Measurements from ENCODE around the gene AGBL1.
"Not testable (repeated sequence)": the region's sequence is repeated elsewhere in the genome, so short reads cannot be mapped to it uniquely, and the experiment has no call there.

Gene AGBL1

DNA sequence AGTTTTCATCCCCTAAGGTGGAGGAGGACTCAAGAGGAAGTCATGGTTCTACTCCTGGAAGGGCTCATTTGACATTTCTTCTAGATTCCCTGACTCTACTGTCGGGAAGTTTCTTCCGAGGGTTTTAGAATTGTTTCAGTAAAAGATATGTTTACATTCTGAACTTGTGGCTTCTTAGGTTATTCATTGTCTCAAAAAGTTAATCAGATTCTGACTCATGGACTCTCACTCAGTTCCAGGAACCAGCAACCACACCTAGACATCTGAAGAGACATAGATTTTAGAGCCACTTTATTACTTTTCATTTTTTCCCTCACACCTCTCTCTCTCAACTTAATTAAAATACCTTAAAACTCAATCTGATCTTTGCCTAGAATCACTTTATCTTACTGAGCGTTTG, 862.6 kb downstream of the AGBL1 start:
- no peak for DNase-seq (ENCODE audit: low spot score)

GRCh38 chr15:86948719-86949118, 869.0 kb downstream of the AGBL1 start:
- DNase-seq (ENCODE audit: low spot score) = no peak

GRCh38 chr15:86959254-86959653, 879.6 kb downstream of the AGBL1 start:
- no peak for DNase-seq (ENCODE audit: low spot score)

DNA sequence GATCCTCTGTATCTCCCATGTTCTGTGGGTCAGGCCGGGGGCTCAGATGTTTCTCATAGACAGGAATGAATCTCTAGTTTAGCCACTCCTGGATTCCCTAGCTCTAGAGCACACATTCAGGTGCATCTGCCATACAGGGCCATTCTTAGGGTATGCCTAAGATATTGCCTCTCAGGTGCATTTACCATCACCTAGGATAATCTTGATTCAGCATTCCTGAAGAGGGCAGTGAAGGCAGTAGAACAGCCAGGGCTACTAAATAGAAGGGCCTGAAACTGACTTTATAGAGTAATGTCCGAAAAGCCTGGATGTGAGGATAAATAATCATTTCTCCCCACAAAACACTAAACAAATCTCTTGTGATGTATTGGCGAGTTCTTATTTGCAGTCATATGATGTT, 882.0 kb downstream of the AGBL1 start:
- no peak for DNase-seq (ENCODE audit: low spot score)

DNA sequence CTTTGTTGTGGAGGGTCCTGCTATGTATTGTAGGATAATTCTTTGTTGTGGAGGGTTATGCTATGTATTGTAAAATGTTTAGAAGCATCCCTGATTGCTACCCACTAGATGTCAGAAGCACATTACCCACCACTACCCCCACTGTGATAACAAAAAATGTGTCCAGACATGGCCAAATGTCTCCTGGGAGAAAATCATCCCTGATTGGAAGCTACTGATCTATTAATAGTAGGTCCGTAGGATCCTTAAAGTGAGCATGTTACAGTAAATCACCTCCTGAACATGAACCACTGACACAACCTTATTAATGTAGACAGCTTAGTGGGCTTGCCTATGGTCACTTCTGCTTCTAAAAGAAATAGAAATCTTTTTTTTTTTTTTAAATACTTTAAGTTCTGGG, 884.6 kb downstream of the AGBL1 start:
- no peak for DNase-seq (ENCODE audit: low spot score)

- DNase-seq (ENCODE audit: low spot score) = no peak
Measured at GRCh38 chr15:86968244-86968643, 888.6 kb downstream of the AGBL1 start.

- DNase-seq (ENCODE audit: low spot score) = no peak
Measured at GRCh38 chr15:86969364-86969763, 889.7 kb downstream of the AGBL1 start.

DNA sequence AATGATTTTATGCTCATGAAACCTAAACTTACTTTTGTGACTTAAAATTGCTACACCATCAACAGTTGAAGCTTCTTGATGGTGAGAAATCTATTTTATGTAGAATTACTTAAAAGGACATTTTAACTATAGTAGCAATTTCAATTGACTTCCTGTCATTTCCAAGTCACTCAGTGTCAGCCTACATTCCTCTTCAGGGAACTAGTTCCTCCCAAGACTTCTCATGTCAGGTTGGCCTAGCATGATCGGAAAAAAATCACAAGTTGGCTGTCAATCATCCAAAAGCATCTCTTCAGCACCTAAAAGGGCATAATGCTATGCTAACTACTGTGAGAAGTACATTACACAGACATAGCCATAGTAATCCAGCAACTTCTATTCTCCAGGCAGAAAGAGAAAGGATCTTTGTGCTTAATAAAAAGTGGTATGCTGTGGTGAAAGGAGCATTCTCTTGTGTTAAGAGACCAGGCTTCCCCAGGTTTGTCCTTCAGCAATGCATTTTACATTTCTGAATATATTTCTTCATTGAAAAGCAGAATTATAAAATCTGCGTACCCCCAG, 893.7 kb downstream of the AGBL1 start:
- DNase-seq (ENCODE audit: low spot score) = no peak

GRCh38 chr15:86988033-86988432, 908.4 kb downstream of the AGBL1 start:
- no peak for DNase-seq (ENCODE audit: low spot score)

GRCh38 chr15:87021751-87022150, 942.1 kb downstream of the AGBL1 start:
- DNase-seq (ENCODE audit: low spot score) = no peak

DNA sequence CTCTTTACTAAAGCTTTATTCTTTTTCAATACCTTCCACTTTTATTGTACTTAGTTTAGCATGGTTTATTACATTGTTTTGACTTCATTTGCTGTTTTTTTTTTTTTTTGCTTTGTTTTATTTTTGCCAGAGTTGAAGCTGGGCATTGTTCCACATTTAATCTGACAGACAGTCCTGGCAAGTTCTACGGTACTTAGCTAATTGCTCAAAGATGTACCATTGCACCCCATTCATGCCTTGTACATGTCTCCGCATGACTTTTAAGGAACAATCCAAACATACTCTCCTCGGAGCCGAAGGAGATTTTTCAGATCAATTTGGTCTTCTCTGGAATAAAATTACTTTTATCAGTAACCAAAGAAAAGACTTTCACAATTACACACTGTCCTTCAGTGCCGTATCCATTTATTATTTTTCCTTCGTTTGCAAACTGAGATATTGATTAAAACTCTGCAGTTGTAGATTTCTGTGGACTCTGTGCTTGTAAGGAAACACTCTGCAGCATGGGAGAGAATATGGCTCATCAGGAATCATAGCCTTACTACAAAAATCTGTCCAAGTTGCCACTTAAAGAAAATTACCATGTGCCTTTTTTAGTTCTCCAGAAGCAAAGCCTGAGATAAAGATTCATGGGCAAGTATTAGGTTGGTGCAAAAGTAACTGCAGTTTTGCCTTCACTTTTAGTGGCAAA, 952.0 kb downstream of the AGBL1 start:
- DNase-seq (ENCODE audit: low spot score) = no peak

GRCh38 chr15:87032295-87032694, 952.6 kb downstream of the AGBL1 start:
- DNase-seq (ENCODE audit: low spot score) = no peak

- DNase-seq (ENCODE audit: low spot score) = peak; percentile 2
Measured at GRCh38 chr15:87033056-87033455, 953.4 kb downstream of the AGBL1 start.

DNA sequence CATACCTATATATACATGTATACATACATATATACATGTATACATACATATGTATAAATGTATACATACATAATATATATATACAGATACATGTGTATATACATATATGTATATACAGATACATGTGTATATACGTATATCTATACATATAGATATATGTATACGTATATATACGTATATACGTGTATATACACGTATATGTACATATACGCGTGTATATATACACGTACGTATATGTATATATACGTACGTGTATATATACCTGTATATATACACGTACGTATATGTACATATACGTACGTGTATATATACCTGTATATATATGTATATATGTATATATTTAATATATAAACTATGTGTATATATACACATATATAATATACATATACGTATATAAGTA, 955.2 kb downstream of the AGBL1 start:
- DNase-seq (ENCODE audit: low spot score) = no peak

GRCh38 chr15:87038404-87038803, 958.7 kb downstream of the AGBL1 start:
- peak; percentile 7 for DNase-seq (ENCODE audit: low spot score)

DNA sequence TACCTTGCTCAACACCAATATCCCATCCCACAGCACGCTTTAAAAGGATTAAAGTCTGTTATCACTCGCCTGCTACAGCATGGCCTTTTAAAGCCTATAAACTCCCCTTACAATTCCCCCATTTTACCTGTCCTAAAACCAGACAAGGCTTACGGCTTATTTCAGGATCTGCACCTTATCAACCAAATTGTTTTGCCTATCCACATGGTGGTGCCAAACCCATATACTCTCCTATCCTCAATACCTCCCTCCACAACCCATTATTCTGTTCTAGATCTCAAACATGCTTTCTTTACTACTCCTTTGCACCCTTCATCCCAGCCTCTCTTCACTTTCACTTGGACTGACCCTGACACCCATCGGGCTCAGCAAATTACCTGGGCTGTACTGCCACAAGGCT, 962.9 kb downstream of the AGBL1 start:
- not testable (repeated sequence) for DNase-seq (ENCODE audit: low spot score)

DNA sequence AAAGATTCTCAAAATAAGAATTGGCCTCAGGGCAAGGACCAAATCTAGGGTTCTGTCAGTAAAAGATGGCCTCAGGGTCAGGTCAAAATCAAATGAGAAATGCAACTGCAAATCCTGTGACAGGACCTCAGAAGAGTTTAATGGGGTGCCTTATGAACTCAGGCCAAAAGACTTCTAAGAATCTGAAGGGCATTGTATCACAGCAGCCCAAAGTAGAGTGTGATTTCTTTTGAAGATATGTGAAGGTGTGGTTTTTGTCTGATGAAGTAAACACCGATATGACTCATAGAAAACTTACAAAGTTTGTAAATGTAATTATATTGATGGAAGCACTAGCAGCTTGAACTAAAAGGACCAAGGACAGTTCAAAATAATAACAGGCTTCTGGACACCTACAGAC, 966.1 kb downstream of the AGBL1 start:
- DNase-seq (ENCODE audit: low spot score) = no peak

- no peak for DNase-seq (ENCODE audit: low spot score)
Measured at GRCh38 chr15:87047203-87047965, 967.7 kb downstream of the AGBL1 start.

Measured in RKO (cell line).